ENCODE data around the gene SLX4IP.

SLX4IP gene

DNA sequence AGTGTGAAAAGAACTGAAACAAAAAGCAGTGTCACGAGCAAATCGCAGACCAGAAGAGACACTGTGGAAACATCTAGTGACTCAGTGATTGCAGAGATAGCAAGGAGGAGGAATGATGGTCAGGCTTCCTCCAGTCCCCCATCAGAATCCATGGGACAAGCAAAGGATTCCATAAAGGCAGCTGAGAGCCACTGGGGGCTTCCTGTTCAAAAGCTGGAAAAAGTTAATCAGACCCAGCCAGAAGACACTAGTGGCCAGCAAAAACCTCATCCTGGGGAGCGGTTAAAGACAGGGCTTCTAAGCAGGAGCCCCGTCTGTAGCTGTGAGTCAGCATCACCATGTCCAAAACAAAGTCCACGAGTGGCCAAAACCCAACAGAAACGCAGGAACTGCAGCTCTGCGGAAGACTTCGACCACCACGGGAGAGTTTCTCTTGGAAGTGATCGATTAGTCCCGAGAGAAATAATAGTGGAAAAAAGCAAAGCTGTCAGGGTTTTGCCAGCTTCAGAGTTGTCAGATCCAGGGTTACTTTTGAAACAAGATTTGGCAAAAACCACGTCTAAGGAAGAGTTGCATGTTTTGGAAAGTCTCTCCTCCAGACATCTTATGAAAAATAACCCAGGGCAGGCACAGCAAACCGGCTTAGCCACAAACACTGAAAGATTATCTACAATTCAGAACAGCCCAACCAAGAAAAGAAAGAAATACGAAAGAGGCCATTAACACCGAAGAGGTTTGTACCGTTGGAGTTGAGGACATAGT is 187.7 kb downstream of the SLX4IP start:
- DNase-seq (ENCODE audit: low spot score): no peak
- peak overlapping the region; percentile 83 to 91 for H3K27ac ChIP-seq
- peak overlapping the region; percentile 59 for H3K4me3 ChIP-seq
- TF ChIP-seq, protein P1, sequence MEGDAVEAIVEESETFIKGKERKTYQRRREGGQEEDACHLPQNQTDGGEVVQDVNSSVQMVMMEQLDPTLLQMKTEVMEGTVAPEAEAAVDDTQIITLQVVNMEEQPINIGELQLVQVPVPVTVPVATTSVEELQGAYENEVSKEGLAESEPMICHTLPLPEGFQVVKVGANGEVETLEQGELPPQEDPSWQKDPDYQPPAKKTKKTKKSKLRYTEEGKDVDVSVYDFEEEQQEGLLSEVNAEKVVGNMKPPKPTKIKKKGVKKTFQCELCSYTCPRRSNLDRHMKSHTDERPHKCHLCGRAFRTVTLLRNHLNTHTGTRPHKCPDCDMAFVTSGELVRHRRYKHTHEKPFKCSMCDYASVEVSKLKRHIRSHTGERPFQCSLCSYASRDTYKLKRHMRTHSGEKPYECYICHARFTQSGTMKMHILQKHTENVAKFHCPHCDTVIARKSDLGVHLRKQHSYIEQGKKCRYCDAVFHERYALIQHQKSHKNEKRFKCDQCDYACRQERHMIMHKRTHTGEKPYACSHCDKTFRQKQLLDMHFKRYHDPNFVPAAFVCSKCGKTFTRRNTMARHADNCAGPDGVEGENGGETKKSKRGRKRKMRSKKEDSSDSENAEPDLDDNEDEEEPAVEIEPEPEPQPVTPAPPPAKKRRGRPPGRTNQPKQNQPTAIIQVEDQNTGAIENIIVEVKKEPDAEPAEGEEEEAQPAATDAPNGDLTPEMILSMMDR (IDR thresholded peaks at IDR 0.05): no peak

DNA sequence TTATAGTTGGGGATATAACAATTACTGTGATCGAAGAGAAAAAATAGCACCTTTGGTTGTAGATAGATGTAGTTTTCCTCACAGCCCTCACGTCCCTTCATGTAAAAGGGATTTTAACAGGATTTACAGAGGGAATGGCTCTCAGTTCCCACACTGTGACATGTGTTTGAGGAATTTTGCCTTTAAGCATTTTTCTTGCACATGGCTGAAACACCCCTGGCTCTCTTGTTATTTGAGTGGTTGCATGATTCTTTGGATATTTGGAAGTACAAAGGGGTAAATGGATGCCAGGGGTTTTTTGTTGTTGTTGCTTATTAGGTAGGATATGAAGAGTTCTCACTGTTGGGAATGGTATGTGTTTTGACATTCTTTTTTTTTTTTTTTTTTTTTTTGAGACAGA is 190.5 kb downstream of the SLX4IP start:
- H3K27ac ChIP-seq: peak overlapping the region in 1 of 2 donors; percentile 91
- no peak overlapping the region for H3K4me3 ChIP-seq
- no peak for DNase-seq (ENCODE audit: low spot score)
- TF ChIP-seq, protein P1 (IDR thresholded peaks at IDR 0.05): no peak

DNA sequence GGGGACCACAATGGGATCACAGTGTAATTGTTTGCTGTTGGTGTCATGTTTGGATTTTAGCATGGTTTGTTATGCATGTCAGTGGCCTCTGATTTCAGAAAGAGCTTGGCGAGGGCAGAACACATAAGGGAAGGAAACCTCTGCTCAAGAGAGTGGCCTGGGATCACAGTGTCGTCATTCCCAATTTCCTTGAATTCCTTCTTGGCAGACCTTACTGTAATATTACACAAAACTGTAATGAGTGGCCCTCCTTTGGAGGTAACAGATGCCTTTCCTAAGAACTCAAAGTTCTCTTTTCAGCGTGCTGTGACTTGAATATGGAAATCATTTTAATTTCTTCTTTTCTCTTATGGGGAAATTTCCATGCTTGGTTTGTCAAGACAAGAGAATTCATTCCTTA is 191.8 kb downstream of the SLX4IP start:
- TF ChIP-seq, protein P1 (IDR thresholded peaks at IDR 0.05): no peak
- Histone ChIP-seq H3K27ac (peak overlapping the region; percentile 13 to 46), H3K4me3 (no peak overlapping the region)
- no peak for DNase-seq (ENCODE audit: low spot score)

DNA sequence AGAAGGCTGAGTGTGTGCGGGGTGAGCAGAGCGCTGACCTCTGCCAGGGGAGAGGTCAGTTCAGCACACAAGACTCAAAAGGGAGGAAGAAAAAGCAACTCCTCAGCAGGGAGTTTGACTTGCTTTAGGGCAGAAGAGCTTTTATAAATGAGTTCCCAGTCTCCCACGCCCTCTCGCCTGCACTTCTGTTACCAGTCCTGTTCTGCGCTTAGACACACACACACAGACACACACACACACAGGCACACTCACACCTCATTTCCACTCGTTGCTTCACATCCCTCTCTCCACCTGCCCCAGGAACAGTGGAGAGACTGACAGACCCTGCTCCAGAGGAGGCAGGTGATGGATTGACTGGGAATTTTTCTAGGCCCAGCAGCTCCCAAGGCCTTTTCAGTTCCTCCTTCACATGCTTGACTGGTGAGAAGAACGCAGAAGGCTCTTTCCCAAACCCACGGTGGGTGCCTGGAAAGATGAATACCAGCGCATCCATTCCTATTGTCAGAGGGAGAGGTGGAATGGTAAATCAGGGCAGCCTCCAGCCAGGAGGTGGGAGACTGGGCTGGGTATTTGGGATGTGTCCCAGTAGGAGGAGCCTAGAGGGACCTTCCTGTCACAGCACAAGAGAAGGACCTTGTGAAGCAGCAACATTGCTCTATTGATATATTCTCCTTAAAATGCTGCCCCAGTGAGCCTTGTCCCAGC is 195.0 kb downstream of the SLX4IP start:
- no peak for DNase-seq (ENCODE audit: low spot score)
- TF ChIP-seq, protein P1 (IDR thresholded peaks at IDR 0.05): no peak
- H3K27ac ChIP-seq: peak overlapping the region; percentile 22 to 68
- H3K4me3 ChIP-seq: no peak overlapping the region

DNA sequence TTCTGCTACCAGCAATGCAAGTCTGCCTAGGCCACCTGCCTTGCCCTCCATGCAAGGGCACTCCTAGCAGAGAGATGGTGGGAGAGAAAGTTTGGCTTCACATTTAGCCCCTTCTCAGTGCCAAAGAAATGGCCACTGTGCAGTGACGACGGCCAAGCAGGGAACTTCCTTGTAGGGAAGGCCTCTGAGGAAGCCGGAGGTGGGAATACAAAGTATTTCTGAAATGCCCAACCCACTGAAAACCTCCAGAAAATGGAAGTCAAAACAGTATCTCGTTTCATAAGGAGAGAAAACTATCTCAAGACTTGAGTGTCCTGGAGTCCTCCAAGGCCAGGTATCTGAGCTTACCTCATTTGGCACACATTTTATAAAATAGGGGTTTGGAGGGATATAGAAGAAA is 196.0 kb downstream of the SLX4IP start:
- DNase-seq (ENCODE audit: low spot score): no peak
- Histone ChIP-seq H3K4me3 (no peak overlapping the region), H3K27ac (peak overlapping the region; percentile 22 to 68)
- TF ChIP-seq, protein P1 (IDR thresholded peaks at IDR 0.05): no peak

DNA sequence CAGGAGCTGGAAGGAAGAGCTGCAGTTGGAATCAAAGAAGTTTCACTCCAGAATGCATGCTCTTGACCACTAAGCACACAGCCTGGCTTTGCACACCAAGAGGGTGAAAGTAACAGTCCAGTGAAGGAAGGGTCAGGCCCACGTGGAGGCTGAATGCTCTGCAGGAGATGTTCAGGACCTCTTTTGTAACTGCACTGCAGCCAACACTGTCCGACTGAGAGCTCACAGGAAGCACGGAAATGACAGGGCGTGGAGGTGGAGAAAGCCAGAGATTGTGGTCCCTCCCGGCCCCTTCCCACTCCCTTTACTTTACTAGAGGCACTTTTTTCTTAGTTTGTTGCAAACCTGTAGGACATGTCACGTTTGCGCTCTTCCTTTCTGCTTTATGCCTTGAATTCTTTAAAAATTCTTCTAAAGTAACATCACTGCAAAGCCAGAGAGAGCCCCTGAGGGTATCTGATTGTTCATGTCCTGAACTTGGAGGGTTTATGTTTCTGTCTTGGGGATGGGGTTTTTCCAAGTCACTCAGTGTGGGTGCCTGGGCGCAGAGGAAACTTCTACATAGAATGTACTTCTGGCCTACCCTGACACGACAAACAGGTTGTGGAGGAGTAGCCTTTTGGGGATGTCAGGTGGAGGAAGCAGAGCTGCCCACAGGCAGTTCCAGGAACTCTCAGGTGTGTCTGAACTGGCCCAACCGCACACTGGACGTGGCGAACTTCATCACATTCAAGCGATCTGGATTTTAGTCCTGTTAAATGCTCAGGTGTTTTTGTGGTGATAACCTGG is 197.8 kb downstream of the SLX4IP start:
- H3K4me3 ChIP-seq: no peak overlapping the region
- TF ChIP-seq, protein P1 (IDR thresholded peaks at IDR 0.05): no peak
- DNase-seq (ENCODE audit: low spot score): no peak
- peak overlapping the region in 1 of 2 donors; percentile 45 for H3K27ac ChIP-seq
